ENCODE results near the gene CHST11.

CHST11 gene

GRCh38 chr12:104498211-104498801 lies 41.6 kb downstream of the CHST11 start:
- Histone ChIP-seq H3K4me3 (ENCODE audit: low read depth in 1 of 2, low read length in 2 of 2) (no peak overlapping the region), H3K9me3 (ENCODE audit: control insufficient read depth in 1 of 2, low read length in 2 of 2) (no peaks in the 10 kb centered on the region), H3K27ac (ENCODE audit: low read length) (no peak overlapping the region), H3K27me3 (ENCODE audit: low read depth, low read length) (no peaks in the 10 kb centered on the region), H3K4me1 (ENCODE audit: control insufficient read depth in 1 of 2, insufficient read depth in 2 of 2, low read length in 2 of 2) (no peaks in the 10 kb centered on the region), H3K36me3 (ENCODE audit: control insufficient read depth in 1 of 2, insufficient read depth in 2 of 2, low read length in 2 of 2) (no peaks in the 10 kb centered on the region)

- H3K27ac ChIP-seq (ENCODE audit: low read length): no peak overlapping the region
- H3K36me3 ChIP-seq (ENCODE audit: control insufficient read depth in 1 of 2, insufficient read depth in 2 of 2, low read length in 2 of 2): no peaks in the 10 kb centered on the region
- no peak overlapping the region for H3K4me3 ChIP-seq (ENCODE audit: low read depth in 1 of 2, low read length in 2 of 2)
- H3K27me3 ChIP-seq (ENCODE audit: low read depth, low read length): no peaks in the 10 kb centered on the region
- no peaks in the 10 kb centered on the region for H3K9me3 ChIP-seq (ENCODE audit: control insufficient read depth in 1 of 2, low read length in 2 of 2)
- no peaks in the 10 kb centered on the region for H3K4me1 ChIP-seq (ENCODE audit: control insufficient read depth in 1 of 2, insufficient read depth in 2 of 2, low read length in 2 of 2)
These were observed 43.1 kb downstream of the CHST11 start for GRCh38 chr12:104499668-104500332.

GRCh38 chr12:104501115-104501514 lies 44.4 kb downstream of the CHST11 start:
- no peak overlapping the region for H3K4me3 ChIP-seq (ENCODE audit: low read depth in 1 of 2, low read length in 2 of 2)
- no peaks in the 10 kb centered on the region for H3K36me3 ChIP-seq (ENCODE audit: control insufficient read depth in 1 of 2, insufficient read depth in 2 of 2, low read length in 2 of 2)
- H3K27ac ChIP-seq (ENCODE audit: low read length): no peak overlapping the region
- no peaks in the 10 kb centered on the region for H3K27me3 ChIP-seq (ENCODE audit: low read depth, low read length)
- no peaks in the 10 kb centered on the region for H3K4me1 ChIP-seq (ENCODE audit: control insufficient read depth in 1 of 2, insufficient read depth in 2 of 2, low read length in 2 of 2)
- no peaks in the 10 kb centered on the region for H3K9me3 ChIP-seq (ENCODE audit: control insufficient read depth in 1 of 2, low read length in 2 of 2)

- Histone ChIP-seq H3K27me3 (ENCODE audit: low read depth, low read length) (no peaks in the 10 kb centered on the region), H3K4me3 (ENCODE audit: low read depth in 1 of 2, low read length in 2 of 2) (no peak overlapping the region), H3K4me1 (ENCODE audit: control insufficient read depth in 1 of 2, insufficient read depth in 2 of 2, low read length in 2 of 2) (no peaks in the 10 kb centered on the region), H3K36me3 (ENCODE audit: control insufficient read depth in 1 of 2, insufficient read depth in 2 of 2, low read length in 2 of 2) (no peaks in the 10 kb centered on the region), H3K9me3 (ENCODE audit: control insufficient read depth in 1 of 2, low read length in 2 of 2) (no peaks in the 10 kb centered on the region), H3K27ac (ENCODE audit: low read length) (no peak overlapping the region)
These were observed 44.9 kb downstream of the CHST11 start for GRCh38 chr12:104501660-104502059.

- H3K4me3 ChIP-seq (ENCODE audit: low read depth in 1 of 2, low read length in 2 of 2): no peak overlapping the region
- no peaks in the 10 kb centered on the region for H3K4me1 ChIP-seq (ENCODE audit: control insufficient read depth in 1 of 2, insufficient read depth in 2 of 2, low read length in 2 of 2)
- no peaks in the 10 kb centered on the region for H3K27me3 ChIP-seq (ENCODE audit: low read depth, low read length)
- H3K9me3 ChIP-seq (ENCODE audit: control insufficient read depth in 1 of 2, low read length in 2 of 2): no peaks in the 10 kb centered on the region
- H3K36me3 ChIP-seq (ENCODE audit: control insufficient read depth in 1 of 2, insufficient read depth in 2 of 2, low read length in 2 of 2): no peaks in the 10 kb centered on the region
- H3K27ac ChIP-seq (ENCODE audit: low read length): no peak overlapping the region
These were observed 45.5 kb downstream of the CHST11 start for GRCh38 chr12:104502217-104502616.

GRCh38 chr12:104502638-104503037 lies 45.9 kb downstream of the CHST11 start:
- Histone ChIP-seq H3K9me3 (ENCODE audit: control insufficient read depth in 1 of 2, low read length in 2 of 2) (no peaks in the 10 kb centered on the region), H3K4me1 (ENCODE audit: control insufficient read depth in 1 of 2, insufficient read depth in 2 of 2, low read length in 2 of 2) (no peaks in the 10 kb centered on the region), H3K27ac (ENCODE audit: low read length) (no peak overlapping the region), H3K36me3 (ENCODE audit: control insufficient read depth in 1 of 2, insufficient read depth in 2 of 2, low read length in 2 of 2) (no peaks in the 10 kb centered on the region), H3K4me3 (ENCODE audit: low read depth in 1 of 2, low read length in 2 of 2) (no peak overlapping the region), H3K27me3 (ENCODE audit: low read depth, low read length) (no peaks in the 10 kb centered on the region)

- H3K27ac ChIP-seq (ENCODE audit: low read length): no peak overlapping the region
- no peaks in the 10 kb centered on the region for H3K4me1 ChIP-seq (ENCODE audit: control insufficient read depth in 1 of 2, insufficient read depth in 2 of 2, low read length in 2 of 2)
- H3K36me3 ChIP-seq (ENCODE audit: control insufficient read depth in 1 of 2, insufficient read depth in 2 of 2, low read length in 2 of 2): no peaks in the 10 kb centered on the region
- no peaks in the 10 kb centered on the region for H3K27me3 ChIP-seq (ENCODE audit: low read depth, low read length)
- H3K9me3 ChIP-seq (ENCODE audit: control insufficient read depth in 1 of 2, low read length in 2 of 2): no peaks in the 10 kb centered on the region
- no peak overlapping the region for H3K4me3 ChIP-seq (ENCODE audit: low read depth in 1 of 2, low read length in 2 of 2)
These were observed 46.4 kb downstream of the CHST11 start for GRCh38 chr12:104503191-104503590.

GRCh38 chr12:104504146-104504545 lies 47.4 kb downstream of the CHST11 start:
- Histone ChIP-seq H3K4me3 (ENCODE audit: low read depth in 1 of 2, low read length in 2 of 2) (no peak overlapping the region), H3K36me3 (ENCODE audit: control insufficient read depth in 1 of 2, insufficient read depth in 2 of 2, low read length in 2 of 2) (no peaks in the 10 kb centered on the region), H3K27me3 (ENCODE audit: low read depth, low read length) (no peaks in the 10 kb centered on the region), H3K4me1 (ENCODE audit: control insufficient read depth in 1 of 2, insufficient read depth in 2 of 2, low read length in 2 of 2) (no peaks in the 10 kb centered on the region), H3K27ac (ENCODE audit: low read length) (no peak overlapping the region), H3K9me3 (ENCODE audit: control insufficient read depth in 1 of 2, low read length in 2 of 2) (no peaks in the 10 kb centered on the region)

GRCh38 chr12:104505095-104505818 lies 48.5 kb downstream of the CHST11 start:
- H3K4me3 ChIP-seq (ENCODE audit: low read depth in 1 of 2, low read length in 2 of 2): no peak overlapping the region
- no peaks in the 10 kb centered on the region for H3K27me3 ChIP-seq (ENCODE audit: low read depth, low read length)
- H3K4me1 ChIP-seq (ENCODE audit: control insufficient read depth in 1 of 2, insufficient read depth in 2 of 2, low read length in 2 of 2): no peaks in the 10 kb centered on the region
- H3K27ac ChIP-seq (ENCODE audit: low read length): no peak overlapping the region
- H3K9me3 ChIP-seq (ENCODE audit: control insufficient read depth in 1 of 2, low read length in 2 of 2): no peaks in the 10 kb centered on the region
- H3K36me3 ChIP-seq (ENCODE audit: control insufficient read depth in 1 of 2, insufficient read depth in 2 of 2, low read length in 2 of 2): no peaks in the 10 kb centered on the region

- Histone ChIP-seq H3K27ac (ENCODE audit: low read length) (no peak overlapping the region), H3K27me3 (ENCODE audit: low read depth, low read length) (no peaks in the 10 kb centered on the region), H3K4me1 (ENCODE audit: control insufficient read depth in 1 of 2, insufficient read depth in 2 of 2, low read length in 2 of 2) (no peaks in the 10 kb centered on the region), H3K36me3 (ENCODE audit: control insufficient read depth in 1 of 2, insufficient read depth in 2 of 2, low read length in 2 of 2) (no peaks in the 10 kb centered on the region), H3K9me3 (ENCODE audit: control insufficient read depth in 1 of 2, low read length in 2 of 2) (no peaks in the 10 kb centered on the region), H3K4me3 (ENCODE audit: low read depth in 1 of 2, low read length in 2 of 2) (no peak overlapping the region)
These were observed 50.1 kb downstream of the CHST11 start for GRCh38 chr12:104506676-104507401.

GRCh38 chr12:104507672-104508071 lies 50.9 kb downstream of the CHST11 start:
- H3K36me3 ChIP-seq (ENCODE audit: control insufficient read depth in 1 of 2, insufficient read depth in 2 of 2, low read length in 2 of 2): no peaks in the 10 kb centered on the region
- no peak overlapping the region for H3K4me3 ChIP-seq (ENCODE audit: low read depth in 1 of 2, low read length in 2 of 2)
- no peaks in the 10 kb centered on the region for H3K27me3 ChIP-seq (ENCODE audit: low read depth, low read length)
- no peak overlapping the region for H3K27ac ChIP-seq (ENCODE audit: low read length)
- no peaks in the 10 kb centered on the region for H3K9me3 ChIP-seq (ENCODE audit: control insufficient read depth in 1 of 2, low read length in 2 of 2)
- H3K4me1 ChIP-seq (ENCODE audit: control insufficient read depth in 1 of 2, insufficient read depth in 2 of 2, low read length in 2 of 2): no peaks in the 10 kb centered on the region
